CD14-positive monocyte (primary cell): ENCODE measurements around the gene SHROOM2. TPM values are rescaled to one million over a fixed set of nuclear protein-coding genes. Genes with fewer than 3 reads are reported as not detected.

Experiments
- DNase-seq, 3 donors: peaks; one replicate each; pipeline ENCODE4 v3.0.0-alpha.2; 2011 to 2022
- H2AFZ ChIP-seq: 2 replicates; pipeline ENCODE4 v1.6.0; 2012; ENCODE audit warnings: mild to moderate bottlenecking, low read depth, low read length, inconsistent platforms; ENCODE audit not compliant: insufficient read depth, poor library complexity, severe bottlenecking
- H3K27ac ChIP-seq, 2 donors: 1 replicate in 1 of 2; 2 replicates in 1 of 2; pipeline ENCODE4 v1.5.1; 2012 to 2013; ENCODE audit warnings: low read length in 2 of 2, control low read depth in 1 of 2, inconsistent platforms in 1 of 2, low read depth in 1 of 2, mild to moderate bottlenecking in 1 of 2
- H3K27me3 ChIP-seq, 2 donors: one replicate each; pipeline versions ENCODE4 v1.6.0 to v1.6.1; 2011 to 2013; ENCODE audit warnings: low read length in 2 of 2; ENCODE audit not compliant: control insufficient read depth in 2 of 2, insufficient read depth in 2 of 2
- H3K36me3 ChIP-seq, 2 donors: replicated peaks in 1 of 2; 1 replicate in 1 of 2; 2 replicates in 1 of 2; pipeline versions ENCODE4 v1.5.1 to v1.6.1; 2012 to 2013; ENCODE audit warnings: low read length in 2 of 2, control low read depth in 1 of 2, inconsistent platforms in 1 of 2, mild to moderate bottlenecking in 1 of 2; ENCODE audit not compliant: insufficient read depth in 2 of 2, control insufficient read depth in 1 of 2
- H3K4me1 ChIP-seq, 2 donors: 1 replicate in 1 of 2; 2 replicates in 1 of 2; pipeline versions ENCODE4 v1.5.1 to v1.6.1; 2012 to 2013; ENCODE audit warnings: low read length in 2 of 2, control low read depth in 1 of 2, inconsistent platforms in 1 of 2, mild to moderate bottlenecking in 1 of 2, moderate library complexity in 1 of 2; ENCODE audit not compliant: insufficient read depth in 2 of 2, control insufficient read depth in 1 of 2
- H3K4me2 ChIP-seq: replicated peaks from 2 replicates; pipeline ENCODE3; 2012; ENCODE audit warnings: low read length, moderate library complexity, mild to moderate bottlenecking; ENCODE audit not compliant: poor library complexity, severe bottlenecking; ENCODE audit errors: extremely low read depth
- H3K4me3 ChIP-seq, 3 experiments: fragments of 200-600 bp in 1 of 3; sonication (generic) in 1 of 3; replicated peaks in 1 of 3; 1 replicate in 2 of 3; 2 replicates in 1 of 3; pipeline ENCODE4 v1.5.1; 2011 to 2013; ENCODE audit warnings: low read length in 3 of 3, mild to moderate bottlenecking in 3 of 3, control low read depth in 2 of 3, low read depth in 2 of 3, inconsistent platforms in 1 of 3, moderate library complexity in 1 of 3
- H3K79me2 ChIP-seq: 2 replicates; pipeline ENCODE4 v1.6.0; 2012; ENCODE audit warnings: mild to moderate bottlenecking, control low read depth, inconsistent platforms, low read length, moderate library complexity; ENCODE audit not compliant: insufficient read depth
- H3K9ac ChIP-seq: 2 replicates; pipeline ENCODE4 v1.6.0; 2017; ENCODE audit warnings: low read length, mild to moderate bottlenecking; ENCODE audit not compliant: insufficient read depth, poor library complexity, severe bottlenecking
- H3K9me3 ChIP-seq, 2 donors: replicated peaks in 1 of 2; 1 replicate in 1 of 2; 2 replicates in 1 of 2; pipeline versions ENCODE4 v1.5.1 to v1.6.1; 2012 to 2013; ENCODE audit warnings: low read length in 2 of 2, control low read depth in 1 of 2; ENCODE audit not compliant: control insufficient read depth in 1 of 2, insufficient read depth in 1 of 2
- H4K20me1 ChIP-seq: 2 replicates; pipeline ENCODE4 v1.6.0; 2012; ENCODE audit warnings: mild to moderate bottlenecking, low read length, control low read depth, moderate library complexity; ENCODE audit not compliant: insufficient read depth
- H3K27ac Mint-ChIP-seq, 7 donors: one replicate each; pipeline ENCODE4 v1.8.0; 2020; ENCODE audit warnings: mild to moderate bottlenecking in 7 of 7, mixed read lengths in 7 of 7, moderate library complexity in 6 of 7, inconsistent platforms in 2 of 7
- H3K27me3 Mint-ChIP-seq, 3 donors: one replicate each; pipeline ENCODE4 v1.8.0; 2021 to 2022; ENCODE audit warnings: low read depth in 3 of 3, mild to moderate bottlenecking in 3 of 3, mixed read lengths in 3 of 3, moderate library complexity in 3 of 3, inconsistent platforms in 1 of 3
- H3K36me3 Mint-ChIP-seq, 2 donors: one replicate each; pipeline ENCODE4 v1.8.0; 2020; ENCODE audit warnings: mixed read lengths in 2 of 2, inconsistent platforms in 1 of 2, mild to moderate bottlenecking in 1 of 2
- H3K4me1 Mint-ChIP-seq: one replicate; pipeline ENCODE4 v1.8.0; 2020; ENCODE audit warnings: mild to moderate bottlenecking, mixed read lengths
- H3K4me3 Mint-ChIP-seq, 2 donors: one replicate each; pipeline ENCODE4 v1.8.0; 2020; ENCODE audit warnings: mild to moderate bottlenecking in 2 of 2, mixed read lengths in 2 of 2, moderate library complexity in 1 of 2
- H3K9me3 Mint-ChIP-seq, 7 donors: one replicate each; pipeline ENCODE4 v1.8.0; 2020 to 2022; ENCODE audit warnings: mixed read lengths in 7 of 7, mild to moderate bottlenecking in 6 of 7, moderate library complexity in 6 of 7, inconsistent platforms in 2 of 7
- CTCF ChIP-seq: fragments of 200-600 bp; IDR thresholded peaks from one replicate; pipeline ENCODE4 v1.8.0; 2022; ENCODE audit warnings: antibody characterized with exemption, mild to moderate bottlenecking
- WGBS: methylation state at CpG from one replicate; pipeline ENCODE4 v1.1.5; 2013; ENCODE audit warnings: missing lambda C conversion rate; ENCODE audit not compliant: insufficient coverage; 5-methylcytosine and 5-hydroxymethylcytosine counted together
- intact Hi-C, 2 donors: fragments of 100-400 bp; cut with micrococcal nuclease; formaldehyde crosslinking; loops; one replicate each; pipeline versions ENCODE4 v1.15.0 to v1.15.1; 2023
- polyA plus RNA-seq, 3 donors: library from polyadenylated mRNA; depleted of rRNA in 1 of 3; unstranded in 2 of 3; stranded (reverse) in 1 of 3; fragments of 300-500 nt in 2 of 3; fragments of >200 nt in 1 of 3; fragmentation: Illumina TruSeq in 2 of 3; gene quantifications; 1 replicate in 2 of 3; 2 replicates in 1 of 3; pipeline ENCODE4 v1.2.3, GENCODE V29; 2012 to 2021

Gene SHROOM2
- polyA plus RNA-seq, 3 donors = not detected

GRCh38 chrX:9846631-9847030 lies 60.4 kb downstream of the SHROOM2 start:
- Histone ChIP-seq H2AFZ (no peak overlapping the region), H3K9me3 (no peaks in the 10 kb centered on the region), H4K20me1 (no peaks in the 10 kb centered on the region), H3K4me3 (no peak overlapping the region), H3K9ac (no peak overlapping the region), H3K27ac (no peak overlapping the region), H3K4me2 (no peak overlapping the region), H3K79me2 (no peaks in the 10 kb centered on the region), H3K4me1 (no peaks in the 10 kb centered on the region), H3K36me3 (no peaks in the 10 kb centered on the region), H3K27me3 (no peaks in the 10 kb centered on the region)
- intact Hi-C loops = no loop called here
- no peaks in the 10 kb centered on the region for H3K36me3 Mint-ChIP-seq
- no peak overlapping the region for H3K27ac Mint-ChIP-seq
- 83% methylated on average over 1 of the region's 8 CpGs for WGBS
- peaks cover 0 to 3% (median 0%) of the 10 kb centered on the region in 7 donors for H3K9me3 Mint-ChIP-seq
- TF ChIP-seq CTCF = no peak
- peaks cover 2 to 21% (median 9%) of the 10 kb centered on the region in 3 donors for H3K27me3 Mint-ChIP-seq
- peaks cover 2% of the 10 kb centered on the region for H3K4me1 Mint-ChIP-seq
- DNase-seq = no peak
- no peak overlapping the region for H3K4me3 Mint-ChIP-seq

- intact Hi-C loops = no loop called here
- Histone ChIP-seq H2AFZ (no peak overlapping the region), H3K4me1 (no peaks in the 10 kb centered on the region), H3K9ac (no peak overlapping the region), H3K27ac (no peak overlapping the region), H3K27me3 (peaks cover 0 to under 1% of the 10 kb centered on the region in 2 donors), H3K4me3 (no peak overlapping the region), H3K9me3 (no peaks in the 10 kb centered on the region), H3K4me2 (no peak overlapping the region), H3K36me3 (no peaks in the 10 kb centered on the region), H4K20me1 (no peaks in the 10 kb centered on the region), H3K79me2 (no peaks in the 10 kb centered on the region)
- peak in 1 of 3 donors; percentile 10 for DNase-seq
- peaks cover 0 to 3% (median 0%) of the 10 kb centered on the region in 7 donors for H3K9me3 Mint-ChIP-seq
- no peaks in the 10 kb centered on the region for H3K36me3 Mint-ChIP-seq
- WGBS = no CpG with 5 or more reads among the region's 8 CpGs
- TF ChIP-seq CTCF = no peak
- no peak overlapping the region for H3K4me3 Mint-ChIP-seq
- H3K27me3 Mint-ChIP-seq = peaks cover 2 to 20% (median 7%) of the 10 kb centered on the region in 3 donors
- H3K27ac Mint-ChIP-seq = no peak overlapping the region
- H3K4me1 Mint-ChIP-seq = peaks cover 2% of the 10 kb centered on the region
Observed at GRCh38 chrX:9847071-9847470, 60.8 kb downstream of the SHROOM2 start.
